Gastrocnemius medialis (tissue), 4 donors: ENCODE results near the gene SECISBP2. TPM values are rescaled to one million over a fixed set of nuclear protein-coding genes. Genes with fewer than 3 reads are reported as not detected.
A peak's percentile ranks its signal among the peaks of the same experiment; 100 is the strongest.

ENCODE experiments used
- ATAC-seq, 2 donors: fragments of 150-250 bp; one replicate each; pipeline ENCODE4 v1.9.1; 2016
- DNase-seq, 2 donors: peaks; one replicate each; pipeline ENCODE4 v3.0.0-alpha.2; 2019
- H3K27ac ChIP-seq, 4 donors: fragments of 200-600 bp; sonication (generic); 1 replicate in 1 of 4; 2 replicates in 3 of 4; pipeline ENCODE4 v1.5.1; 2016 to 2018; ENCODE audit warnings: mild to moderate bottlenecking in 2 of 4, moderate library complexity in 1 of 4
- H3K27me3 ChIP-seq, 3 donors: fragments of 200-600 bp; sonication (generic) in 2 of 3; 1 replicate in 1 of 3; 2 replicates in 2 of 3; pipeline versions ENCODE4 v1.5.1 to v1.6.0; 2016 to 2019; ENCODE audit warnings: mild to moderate bottlenecking in 1 of 3, moderate library complexity in 1 of 3
- H3K36me3 ChIP-seq, 2 donors: fragments of 200-600 bp; sonication (generic) in 1 of 2; one replicate each; pipeline ENCODE4 v1.5.1; 2017 to 2018
- H3K4me1 ChIP-seq, 2 donors: fragments of 200-600 bp; sonication (generic) in 1 of 2; one replicate each; pipeline ENCODE4 v1.5.1; 2016 to 2017; ENCODE audit warnings: mild to moderate bottlenecking in 2 of 2
- H3K4me3 ChIP-seq, 4 donors: fragments of 200-600 bp; sonication (generic) in 3 of 4; 1 replicate in 1 of 4; 2 replicates in 3 of 4; pipeline ENCODE4 v1.5.1; 2016 to 2019; ENCODE audit warnings: mild to moderate bottlenecking in 2 of 4
- H3K9me3 ChIP-seq, 3 donors: fragments of 200-600 bp; sonication (generic) in 2 of 3; 1 replicate in 1 of 3; 2 replicates in 2 of 3; pipeline ENCODE4 v1.5.1; 2016 to 2019
- CTCF ChIP-seq, 5 experiments: fragments of 450-650 bp in 3 of 5; fragments of 200-600 bp in 2 of 5; sonication (generic) in 2 of 5; IDR thresholded peaks in 4 of 5; conservative IDR thresholded peaks in 1 of 5; 1 replicate in 4 of 5; 2 replicates in 1 of 5; pipeline ENCODE4 v1.5.1; 2016 to 2019; ENCODE audit warnings: antibody characterized with exemption in 5 of 5, mild to moderate bottlenecking in 3 of 5, moderate library complexity in 3 of 5
- POLR2A ChIP-seq, 2 donors: fragments of 450-650 bp; IDR thresholded peaks; one replicate each; pipeline ENCODE4 v1.6.1; 2017; ENCODE audit warnings: antibody characterized with exemption in 2 of 2, mild to moderate bottlenecking in 2 of 2, moderate library complexity in 2 of 2
- in situ Hi-C, 4 donors: fragments of 200-750 bp; cut with MboI; loops; one replicate each; pipeline versions ENCODE4 v1.15.0 to v1.8.0; 2017; ENCODE audit warnings: low sequenced_read_pairs in 4 of 4
- intact Hi-C: fragments of 100-400 bp; cut with DNase I; formaldehyde crosslinking; loops from one replicate; pipeline ENCODE4 v1.15.1; 2023; ENCODE audit warnings: low total_unique reads
- total RNA-seq, 4 donors: library from RNA; depleted of rRNA; stranded (reverse); fragments of >200 nt; gene quantifications; one replicate each; pipeline versions ENCODE4 v1.1.0 to v1.2.3, GENCODE V29; 2016

The SECISBP2 gene
- total RNA-seq, 4 donors from 2014 or later, result 40.2 to 70.8 (median 54.9) TPM

GRCh38 chr9:89277043-89277442, 41.3 kb upstream of the SECISBP2 start:
- no peak for ATAC-seq
- Histone ChIP-seq H3K36me3 (no peaks in the 10 kb centered on the region), H3K9me3 (no peaks in the 10 kb centered on the region), H3K27me3 (no peaks in the 10 kb centered on the region), H3K4me3 (no peak overlapping the region), H3K4me1 (no peaks in the 10 kb centered on the region), H3K27ac (no peak overlapping the region)
- TF ChIP-seq CTCF (IDR thresholded peaks at IDR 0.05 in 4 of 5, conservative IDR thresholded peaks at IDR 0.05 in 1 of 5), result no peak
- no peak for TF ChIP-seq POLR2A (IDR thresholded peaks at IDR 0.05)
- in situ Hi-C loops (loop anchor here in 2 of 4 donors (10.0 to 25.0 kb wide), 2 partner anchors 682 to 715 kb away; no protein-coding TSS in a partner anchor), intact Hi-C loops (loop anchor here (10.0 kb wide), 1 partner anchor 1318 kb away; no protein-coding TSS in a partner anchor)
- DNase-seq, result no peak

DNA sequence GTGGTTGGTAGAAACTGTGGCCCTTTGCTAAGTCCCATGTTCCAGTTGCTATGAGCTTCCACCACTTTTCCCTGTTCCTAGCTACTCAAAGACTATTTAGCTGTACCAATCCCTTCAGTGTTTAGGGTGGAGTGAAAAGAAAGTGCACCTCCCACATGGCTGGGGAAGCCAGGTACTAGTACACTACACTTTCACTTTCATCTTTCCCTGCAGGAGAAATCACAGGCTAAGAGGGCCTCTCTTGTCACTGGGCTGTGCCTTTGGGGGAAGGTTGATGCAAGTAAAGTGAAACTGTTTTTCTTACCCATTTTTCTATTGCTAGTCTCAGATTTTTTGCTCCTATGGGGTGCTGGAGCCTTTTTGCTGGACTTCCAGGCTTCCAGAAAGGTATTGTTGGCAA, 40.8 kb upstream of the SECISBP2 start:
- Histone ChIP-seq H3K27me3 (no peaks in the 10 kb centered on the region), H3K9me3 (no peaks in the 10 kb centered on the region), H3K4me3 (no peak overlapping the region), H3K27ac (no peak overlapping the region), H3K36me3 (no peaks in the 10 kb centered on the region), H3K4me1 (no peaks in the 10 kb centered on the region)
- DNase-seq (no peak), ATAC-seq (no peak)
- intact Hi-C loops (loop anchor here (10.0 kb wide), 1 partner anchor 1317 kb away; no protein-coding TSS in a partner anchor), in situ Hi-C loops (loop anchor here in 2 of 4 donors (10.0 to 25.0 kb wide), 2 partner anchors 683 to 715 kb away; no protein-coding TSS in a partner anchor)
- TF ChIP-seq POLR2A (IDR thresholded peaks at IDR 0.05) (no peak), CTCF (IDR thresholded peaks at IDR 0.05 in 4 of 5, conservative IDR thresholded peaks at IDR 0.05 in 1 of 5) (no peak)

DNA sequence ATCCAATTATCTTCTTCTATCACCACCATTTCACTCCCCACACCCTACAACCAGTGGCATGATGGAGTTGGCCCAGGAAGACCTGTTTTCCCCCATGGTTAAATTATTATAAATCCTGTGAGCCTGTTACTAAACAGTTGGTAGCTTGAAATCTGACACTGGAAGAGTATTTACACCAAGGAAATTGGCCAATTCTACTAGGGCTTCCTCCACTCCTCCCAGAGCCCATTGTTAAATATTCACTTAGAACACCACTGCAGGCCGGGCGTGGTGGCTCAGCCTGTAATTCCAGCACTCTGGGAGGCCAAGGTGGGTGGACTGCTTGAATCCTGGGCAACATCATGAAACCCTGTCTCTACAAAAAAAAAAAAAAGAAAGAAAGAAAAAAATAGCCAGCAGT, 39.7 kb upstream of the SECISBP2 start:
- Histone ChIP-seq H3K9me3 (no peaks in the 10 kb centered on the region), H3K27ac (no peak overlapping the region), H3K4me3 (no peak overlapping the region), H3K27me3 (no peaks in the 10 kb centered on the region), H3K4me1 (no peaks in the 10 kb centered on the region), H3K36me3 (no peaks in the 10 kb centered on the region)
- in situ Hi-C loops (loop anchor here in 2 of 4 donors (10.0 to 25.0 kb wide), 2 partner anchors 684 to 716 kb away; no protein-coding TSS in a partner anchor), intact Hi-C loops (loop anchor here (10.0 kb wide), 1 partner anchor 1316 kb away; no protein-coding TSS in a partner anchor)
- DNase-seq, result no peak
- no peak for ATAC-seq
- TF ChIP-seq POLR2A (IDR thresholded peaks at IDR 0.05) (no peak), CTCF (IDR thresholded peaks at IDR 0.05 in 4 of 5, conservative IDR thresholded peaks at IDR 0.05 in 1 of 5) (no peak)

DNA sequence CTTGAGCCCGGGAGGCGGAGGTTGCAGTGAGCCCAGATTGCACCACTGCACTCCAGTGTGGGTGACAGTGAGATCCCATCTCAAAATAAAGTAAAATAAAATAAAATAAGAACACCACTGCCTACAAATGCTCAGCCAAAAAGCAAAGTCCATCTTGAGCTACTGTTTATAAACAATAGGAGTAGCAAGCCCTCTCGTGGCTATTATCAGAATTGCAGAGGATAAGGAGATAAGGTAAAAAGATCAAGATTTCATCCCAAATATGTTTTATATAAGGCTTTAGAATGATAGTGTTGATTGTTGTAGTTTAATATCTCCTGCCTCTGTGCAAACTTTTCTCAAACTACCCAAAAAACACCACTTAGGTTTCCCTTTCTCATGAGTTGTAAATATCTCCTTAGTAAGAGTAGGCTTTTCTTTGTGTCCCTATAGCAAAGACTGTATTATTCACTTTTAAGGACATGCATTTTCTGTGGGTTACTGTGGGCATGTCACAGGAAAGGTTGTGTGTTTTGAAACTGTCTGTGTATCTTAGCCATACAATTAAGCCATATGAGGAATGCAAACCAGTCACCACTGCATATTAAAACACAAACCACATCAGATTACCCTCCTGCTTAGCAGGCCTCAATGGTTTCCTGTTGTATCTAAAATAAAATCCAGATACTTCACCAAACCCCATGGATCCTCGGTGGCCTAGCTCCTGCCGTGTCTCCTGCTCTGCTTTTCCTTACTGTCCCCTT, 39.1 kb upstream of the SECISBP2 start:
- TF ChIP-seq CTCF (IDR thresholded peaks at IDR 0.05 in 4 of 5, conservative IDR thresholded peaks at IDR 0.05 in 1 of 5), result peak in 4 of 5 experiments; percentile 8 to 54 (median 35)
- no peak for TF ChIP-seq POLR2A (IDR thresholded peaks at IDR 0.05)
- no peaks in the 10 kb centered on the region for H3K9me3 ChIP-seq
- H3K36me3 ChIP-seq, result no peaks in the 10 kb centered on the region
- H3K27ac ChIP-seq, result no peak overlapping the region
- in situ Hi-C loops (loop anchor here in 2 of 4 donors (10.0 to 25.0 kb wide), 2 partner anchors 684 to 717 kb away; no protein-coding TSS in a partner anchor), intact Hi-C loops (loop anchor here (10.0 kb wide), 1 partner anchor 1316 kb away; no protein-coding TSS in a partner anchor)
- no peak overlapping the region for H3K4me3 ChIP-seq
- ATAC-seq (no peak), DNase-seq (no peak)
- H3K27me3 ChIP-seq, result no peaks in the 10 kb centered on the region
- no peaks in the 10 kb centered on the region for H3K4me1 ChIP-seq
